ENCODE data around the gene HECTD4. TPM values are rescaled to one million over a fixed set of nuclear protein-coding genes. Genes with fewer than 3 reads are reported as not detected.

The HECTD4 gene
- total RNA-seq, 1 donor from 2014 or later = 22.7 TPM

GRCh38 chr12:112331886-112332285 is 50.3 kb downstream of the HECTD4 start:
- no peaks in the 10 kb centered on the region for H3K27me3 ChIP-seq (ENCODE audit: control insufficient read depth, insufficient read depth, low read length)
- no peak overlapping the region for H3K4me3 ChIP-seq (ENCODE audit: low read depth, low read length)
- DNase-seq (ENCODE audit: low read depth) = no peak
- TF ChIP-seq CTCF (IDR thresholded peaks at IDR 0.05; ENCODE audit: insufficient read depth, low read length, poor library complexity, severe bottlenecking) = no peak
- no peaks in the 10 kb centered on the region for H3K36me3 ChIP-seq (ENCODE audit: control insufficient read depth, insufficient read depth, low read length)

GRCh38 chr12:112330706-112331105 is 51.5 kb downstream of the HECTD4 start:
- Histone ChIP-seq H3K27me3 (ENCODE audit: control insufficient read depth, insufficient read depth, low read length) (no peaks in the 10 kb centered on the region), H3K36me3 (ENCODE audit: control insufficient read depth, insufficient read depth, low read length) (no peaks in the 10 kb centered on the region), H3K4me3 (ENCODE audit: low read depth, low read length) (no peak overlapping the region)
- DNase-seq (ENCODE audit: low read depth) = no peak
- no peak for TF ChIP-seq CTCF (IDR thresholded peaks at IDR 0.05; ENCODE audit: insufficient read depth, low read length, poor library complexity, severe bottlenecking)

- DNase-seq (ENCODE audit: low read depth) = no peak
- Histone ChIP-seq H3K36me3 (ENCODE audit: control insufficient read depth, insufficient read depth, low read length) (no peaks in the 10 kb centered on the region), H3K27me3 (ENCODE audit: control insufficient read depth, insufficient read depth, low read length) (no peaks in the 10 kb centered on the region), H3K4me3 (ENCODE audit: low read depth, low read length) (no peak overlapping the region)
- TF ChIP-seq CTCF (IDR thresholded peaks at IDR 0.05; ENCODE audit: insufficient read depth, low read length, poor library complexity, severe bottlenecking) = no peak
Observed at GRCh38 chr12:112328456-112329124, 53.6 kb downstream of the HECTD4 start.

- Histone ChIP-seq H3K27me3 (ENCODE audit: control insufficient read depth, insufficient read depth, low read length) (no peaks in the 10 kb centered on the region), H3K36me3 (ENCODE audit: control insufficient read depth, insufficient read depth, low read length) (no peaks in the 10 kb centered on the region), H3K4me3 (ENCODE audit: low read depth, low read length) (no peak overlapping the region)
- no peak for TF ChIP-seq CTCF (IDR thresholded peaks at IDR 0.05; ENCODE audit: insufficient read depth, low read length, poor library complexity, severe bottlenecking)
- no peak for DNase-seq (ENCODE audit: low read depth)
Observed at GRCh38 chr12:112327209-112327938, 54.9 kb downstream of the HECTD4 start.

GRCh38 chr12:112325622-112326207 is 56.5 kb downstream of the HECTD4 start:
- H3K4me3 ChIP-seq (ENCODE audit: low read depth, low read length) = no peak overlapping the region
- H3K36me3 ChIP-seq (ENCODE audit: control insufficient read depth, insufficient read depth, low read length) = no peaks in the 10 kb centered on the region
- no peaks in the 10 kb centered on the region for H3K27me3 ChIP-seq (ENCODE audit: control insufficient read depth, insufficient read depth, low read length)
- no peak for TF ChIP-seq CTCF (IDR thresholded peaks at IDR 0.05; ENCODE audit: insufficient read depth, low read length, poor library complexity, severe bottlenecking)
- DNase-seq (ENCODE audit: low read depth) = no peak
